Activated naive CD4-positive, alpha-beta T cell treated with anti-CD3 and anti-CD28 coated beads, Interleukin-2, amount 50 U/mL, for 24 hours (primary cell): Measurements from ENCODE around the gene MATN1.

Source experiments
- H3K27ac Mint-ChIP-seq: one replicate; pipeline ENCODE4 v1.8.0; 2021; ENCODE audit warnings: mild to moderate bottlenecking, mixed read lengths
- H3K27me3 Mint-ChIP-seq: one replicate; pipeline ENCODE4 v1.8.0; 2021; ENCODE audit warnings: mixed read lengths
- H3K36me3 Mint-ChIP-seq: one replicate; pipeline ENCODE4 v1.8.0; 2021; ENCODE audit warnings: mixed read lengths
- H3K4me1 Mint-ChIP-seq: one replicate; pipeline ENCODE4 v1.8.0; 2021; ENCODE audit warnings: mixed read lengths
- H3K4me3 Mint-ChIP-seq: one replicate; pipeline ENCODE4 v1.8.0; 2021; ENCODE audit warnings: mild to moderate bottlenecking, mixed read lengths
- H3K9me3 Mint-ChIP-seq: one replicate; pipeline ENCODE4 v1.8.0; 2021; ENCODE audit warnings: mixed read lengths

Gene MATN1

DNA sequence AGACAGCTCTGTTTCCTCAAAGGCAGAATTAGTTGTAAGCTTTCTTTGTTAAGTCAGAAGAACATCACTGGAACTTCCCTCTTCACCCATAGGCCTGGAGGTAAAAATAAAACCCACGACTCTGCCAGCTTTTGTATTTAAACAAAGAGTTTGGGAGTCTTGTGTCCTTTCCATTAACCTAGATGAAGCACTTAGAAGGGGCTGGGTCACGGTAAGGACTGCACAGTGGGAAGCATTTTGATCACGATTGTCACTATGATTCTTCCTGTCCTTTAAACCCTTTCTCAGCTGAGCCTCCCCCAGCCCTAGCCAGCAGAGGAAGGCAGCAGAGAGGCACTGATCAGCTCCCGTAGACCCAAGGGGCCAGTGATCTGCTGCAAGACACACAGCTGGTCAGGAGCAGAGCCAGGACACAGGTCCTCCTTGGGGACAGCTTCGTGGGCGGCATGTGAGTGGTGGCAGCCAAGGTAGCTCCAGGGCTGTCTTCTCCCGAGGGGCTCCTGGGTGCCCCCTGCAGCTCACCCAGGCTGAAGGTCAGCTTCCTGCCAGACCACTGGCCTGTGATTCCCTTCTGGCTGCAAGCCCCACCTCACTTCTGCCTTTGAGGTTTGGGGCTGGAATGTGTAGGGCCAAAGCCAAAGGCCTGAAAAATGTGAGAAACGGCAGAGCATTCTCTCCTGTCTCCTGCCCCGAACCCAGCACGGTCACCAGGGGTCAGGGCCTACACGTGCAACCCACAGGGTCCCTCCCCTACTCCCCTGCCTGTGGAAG is 38.2 kb upstream of the MATN1 start:
- no peaks in the 10 kb centered on the region for H3K27me3 Mint-ChIP-seq
- peak overlapping the region; percentile 79 for H3K27ac Mint-ChIP-seq
- H3K4me3 Mint-ChIP-seq, result peak overlapping the region; percentile 83
- H3K36me3 Mint-ChIP-seq, result no peaks in the 10 kb centered on the region
- peaks cover 79% of the 10 kb centered on the region for H3K4me1 Mint-ChIP-seq
- no peaks in the 10 kb centered on the region for H3K9me3 Mint-ChIP-seq

DNA sequence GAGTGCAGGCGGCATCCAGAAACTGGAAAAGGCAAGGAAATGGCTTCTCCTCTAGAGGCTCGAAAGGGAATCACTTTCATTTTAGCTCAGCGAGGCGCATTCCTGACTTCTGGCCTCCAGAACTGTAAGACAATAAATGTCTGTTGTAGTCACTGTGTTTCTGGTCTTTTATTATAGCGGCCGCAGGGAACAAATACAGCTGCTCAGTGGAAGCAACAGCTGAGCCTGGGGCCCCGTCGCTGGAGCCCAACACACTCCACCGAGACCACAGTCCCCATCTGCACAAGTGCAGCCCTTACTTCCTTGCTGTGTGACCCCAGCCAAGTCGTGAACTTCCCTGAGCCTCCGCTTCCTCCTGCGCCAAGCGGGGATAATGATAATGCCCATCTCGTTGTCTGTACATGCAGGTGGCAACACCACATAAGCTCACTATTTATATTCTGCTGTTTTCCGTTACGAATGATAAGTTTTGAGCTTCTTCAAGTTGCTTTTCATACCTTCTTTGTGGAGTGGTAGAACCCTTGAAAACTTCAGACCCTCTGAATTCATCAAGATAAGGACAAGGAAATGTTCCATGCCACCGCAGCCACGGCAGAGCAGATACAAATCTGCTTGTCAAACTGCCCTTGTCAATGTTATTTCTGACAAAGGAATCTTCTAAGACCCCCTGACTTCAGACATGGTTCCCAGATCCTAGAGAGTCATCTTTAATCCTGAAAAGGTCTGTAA is 37.4 kb upstream of the MATN1 start:
- H3K27ac Mint-ChIP-seq, result peak overlapping the region; percentile 79
- peak overlapping the region; percentile 83 for H3K4me3 Mint-ChIP-seq
- H3K27me3 Mint-ChIP-seq, result no peaks in the 10 kb centered on the region
- H3K4me1 Mint-ChIP-seq, result peaks cover 79% of the 10 kb centered on the region
- H3K36me3 Mint-ChIP-seq, result no peaks in the 10 kb centered on the region
- H3K9me3 Mint-ChIP-seq, result no peaks in the 10 kb centered on the region

GRCh38 chr1:30759718-30760281 is 36.4 kb upstream of the MATN1 start:
- Mint-ChIP-seq H3K4me1 (peaks cover 83% of the 10 kb centered on the region), H3K36me3 (peaks cover 2% of the 10 kb centered on the region), H3K9me3 (no peaks in the 10 kb centered on the region), H3K27me3 (no peaks in the 10 kb centered on the region), H3K27ac (peak overlapping the region; percentile 79), H3K4me3 (peak overlapping the region; percentile 83)

GRCh38 chr1:30758785-30759380 is 35.5 kb upstream of the MATN1 start:
- H3K36me3 Mint-ChIP-seq, result peaks cover 2% of the 10 kb centered on the region
- no peaks in the 10 kb centered on the region for H3K27me3 Mint-ChIP-seq
- H3K9me3 Mint-ChIP-seq, result no peaks in the 10 kb centered on the region
- H3K4me1 Mint-ChIP-seq, result peaks cover 92% of the 10 kb centered on the region
- H3K27ac Mint-ChIP-seq, result peak overlapping the region; percentile 46
- H3K4me3 Mint-ChIP-seq, result peak overlapping the region; percentile 60

DNA sequence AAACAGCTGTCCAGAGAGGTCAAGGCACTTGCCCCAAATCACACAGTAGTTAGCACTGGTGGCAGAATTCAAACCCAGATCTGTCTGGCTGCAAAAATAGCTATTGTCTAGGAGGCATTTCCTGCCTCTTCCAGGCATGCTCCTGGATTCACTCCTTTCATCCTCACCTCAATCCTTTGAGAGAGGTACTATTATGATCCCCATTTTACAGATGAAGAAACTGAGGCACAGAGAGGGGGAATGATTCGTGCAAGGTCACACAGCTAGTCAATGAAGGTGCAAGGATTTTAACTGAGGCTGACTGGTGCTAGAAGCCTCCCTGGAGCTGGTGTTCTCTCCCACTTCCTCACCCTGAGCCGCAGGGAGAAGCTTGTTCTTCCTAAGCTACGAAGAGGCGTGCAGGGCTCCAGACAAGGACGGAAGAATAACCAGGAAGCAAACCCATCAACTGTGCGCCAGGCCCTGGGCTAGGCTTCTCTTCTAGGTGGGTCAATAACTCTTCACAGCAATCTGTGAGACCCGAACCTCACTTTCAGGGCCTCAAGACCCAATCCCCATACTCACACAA is 34.8 kb upstream of the MATN1 start:
- H3K4me1 Mint-ChIP-seq, result peaks cover 96% of the 10 kb centered on the region
- H3K27me3 Mint-ChIP-seq, result no peaks in the 10 kb centered on the region
- H3K9me3 Mint-ChIP-seq, result no peaks in the 10 kb centered on the region
- peak overlapping the region; percentile 98 for H3K4me3 Mint-ChIP-seq
- peaks cover 2% of the 10 kb centered on the region for H3K36me3 Mint-ChIP-seq
- peak overlapping the region; percentile 46 for H3K27ac Mint-ChIP-seq

GRCh38 chr1:30757352-30758120 is 34.2 kb upstream of the MATN1 start, which contains the start of gene LAPTM5:
Gene LAPTM5, minus strand, starts transcription at chr1:30757774. Its CDS starts 29 bp downstream, at chr1:30757745.
- Mint-ChIP-seq H3K9me3 (no peaks in the 10 kb centered on the region), H3K4me1 (peaks cover 96% of the 10 kb centered on the region), H3K4me3 (peak within 1 kb of the TSS; percentile 98), H3K27ac (peak within 1 kb of the TSS; percentile 99), H3K36me3 (peaks cover 2% of the 10 kb centered on the region), H3K27me3 (no peaks in the 10 kb centered on the region)

DNA sequence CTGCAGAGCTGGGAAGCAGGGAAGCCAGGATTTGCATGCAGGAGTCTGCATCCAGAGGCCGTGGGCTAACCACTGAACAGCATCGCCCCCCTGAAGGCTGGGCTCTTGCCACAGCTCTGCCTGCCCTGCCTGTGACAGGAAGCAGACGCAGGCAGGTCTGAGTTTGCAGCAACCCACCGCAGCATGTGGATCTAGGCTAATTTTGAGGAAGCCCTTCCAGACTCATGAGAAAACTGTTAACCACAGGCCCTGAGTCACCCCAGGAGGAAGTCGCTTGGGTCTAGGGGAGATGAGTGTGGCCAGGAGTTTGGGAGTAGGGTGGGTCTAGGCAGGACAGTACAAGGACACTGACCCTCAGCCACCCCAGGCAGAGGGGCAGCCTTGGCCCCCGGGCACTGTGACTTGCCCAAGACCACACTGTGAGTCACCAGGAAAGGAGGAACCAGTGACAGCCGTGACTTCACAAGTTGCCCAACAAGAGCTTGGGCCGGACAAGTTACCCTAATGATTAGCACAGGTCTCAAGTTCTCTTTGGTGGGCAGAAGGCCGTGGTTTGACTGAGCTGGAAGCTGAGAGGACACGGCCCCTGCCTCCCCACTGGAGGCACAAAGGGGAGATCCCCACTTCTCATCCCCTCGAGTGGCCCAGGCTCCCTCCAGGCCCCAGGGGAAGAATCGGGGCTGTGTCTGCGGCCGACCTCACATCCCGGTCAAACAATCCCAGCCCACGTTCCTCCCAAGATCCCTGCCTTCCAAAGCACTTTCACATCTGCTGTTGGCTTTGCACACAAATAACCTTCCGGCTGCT is 33.4 kb upstream of the MATN1 start:
- Mint-ChIP-seq H3K9me3 (no peaks in the 10 kb centered on the region), H3K27ac (peak overlapping the region; percentile 99), H3K4me1 (peaks cover 96% of the 10 kb centered on the region), H3K4me3 (peak overlapping the region; percentile 98), H3K36me3 (peaks cover 2% of the 10 kb centered on the region), H3K27me3 (no peaks in the 10 kb centered on the region)

GRCh38 chr1:30756206-30756544 is 32.8 kb upstream of the MATN1 start:
- Mint-ChIP-seq H3K4me3 (peak overlapping the region; percentile 98), H3K36me3 (peaks cover 2% of the 10 kb centered on the region), H3K27me3 (no peaks in the 10 kb centered on the region), H3K4me1 (peaks cover 95% of the 10 kb centered on the region), H3K27ac (peak overlapping the region; percentile 99), H3K9me3 (no peaks in the 10 kb centered on the region)

- Mint-ChIP-seq H3K4me3 (peak overlapping the region; percentile 98), H3K9me3 (no peaks in the 10 kb centered on the region), H3K4me1 (peaks cover 93% of the 10 kb centered on the region), H3K27ac (peak overlapping the region; percentile 99), H3K27me3 (no peaks in the 10 kb centered on the region), H3K36me3 (peaks cover 2% of the 10 kb centered on the region)
Measured at GRCh38 chr1:30755746-30756145, 32.4 kb upstream of the MATN1 start.

DNA sequence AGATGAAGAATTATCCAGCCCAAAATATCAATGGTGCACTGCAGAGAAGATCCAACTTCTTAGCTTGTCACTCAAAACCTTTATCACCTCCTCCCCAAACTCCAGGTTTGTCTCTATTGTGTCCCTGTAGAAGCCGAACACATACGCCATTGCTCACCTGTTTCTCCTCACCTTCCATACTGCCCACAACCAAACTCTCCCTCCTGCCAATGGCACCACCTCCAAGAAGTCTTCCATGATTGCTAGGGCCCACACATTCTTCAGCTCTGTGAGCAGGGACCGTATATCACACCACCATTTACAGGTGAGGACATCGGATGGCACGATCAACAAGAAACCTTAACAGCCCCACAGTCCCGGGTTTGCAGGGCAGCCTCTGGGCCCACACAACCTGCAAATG is 31.9 kb upstream of the MATN1 start:
- peak overlapping the region; percentile 98 for H3K4me3 Mint-ChIP-seq
- H3K4me1 Mint-ChIP-seq, result peaks cover 93% of the 10 kb centered on the region
- no peaks in the 10 kb centered on the region for H3K27me3 Mint-ChIP-seq
- H3K36me3 Mint-ChIP-seq, result peaks cover 2% of the 10 kb centered on the region
- no peaks in the 10 kb centered on the region for H3K9me3 Mint-ChIP-seq
- peak overlapping the region; percentile 99 for H3K27ac Mint-ChIP-seq

DNA sequence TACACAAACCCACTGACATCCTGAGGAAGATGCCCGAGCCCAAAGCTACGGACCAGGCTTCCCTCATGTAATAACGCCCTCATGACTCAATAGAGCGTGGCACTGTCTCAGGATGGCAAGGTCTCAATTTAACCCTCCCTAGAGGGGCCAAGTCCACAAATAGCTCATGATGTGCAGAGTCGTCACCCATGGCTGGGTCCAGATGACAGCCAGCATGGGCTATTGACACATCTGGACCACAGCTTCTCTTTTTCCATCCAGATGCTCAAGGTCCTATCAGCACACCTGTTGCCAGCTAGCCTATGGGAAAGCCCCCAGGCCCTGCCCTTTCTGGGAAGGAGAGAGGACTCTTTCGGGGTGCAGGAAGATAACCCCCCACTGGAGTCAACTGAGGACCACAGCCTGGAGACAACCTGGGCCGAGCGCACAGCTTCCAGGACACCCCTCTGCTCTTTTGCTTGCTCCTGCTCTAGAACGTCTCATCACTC is 31.3 kb upstream of the MATN1 start:
- H3K4me3 Mint-ChIP-seq, result peak overlapping the region; percentile 98
- no peaks in the 10 kb centered on the region for H3K9me3 Mint-ChIP-seq
- peak overlapping the region; percentile 99 for H3K27ac Mint-ChIP-seq
- H3K27me3 Mint-ChIP-seq, result no peaks in the 10 kb centered on the region
- H3K36me3 Mint-ChIP-seq, result peaks cover 2% of the 10 kb centered on the region
- H3K4me1 Mint-ChIP-seq, result peaks cover 93% of the 10 kb centered on the region

GRCh38 chr1:30753660-30754123 is 30.3 kb upstream of the MATN1 start:
- Mint-ChIP-seq H3K9me3 (no peaks in the 10 kb centered on the region), H3K4me1 (peaks cover 93% of the 10 kb centered on the region), H3K36me3 (peaks cover 2% of the 10 kb centered on the region)

GRCh38 chr1:30753118-30753517 is 29.7 kb upstream of the MATN1 start:
- Mint-ChIP-seq H3K9me3 (no peaks in the 10 kb centered on the region), H3K27ac (peak overlapping the region; percentile 99), H3K36me3 (peaks cover 4% of the 10 kb centered on the region), H3K4me1 (peaks cover 93% of the 10 kb centered on the region), H3K27me3 (no peaks in the 10 kb centered on the region), H3K4me3 (peak overlapping the region; percentile 98)

More at GRCh38 chr1:30753660-30754123, 30.3 kb upstream of the MATN1 start:
- Mint-ChIP-seq H3K27me3 (no peaks in the 10 kb centered on the region), H3K4me3 (peak overlapping the region; percentile 98), H3K27ac (peak overlapping the region; percentile 99)

GRCh38 chr1:30752651-30752908 is 29.2 kb upstream of the MATN1 start:
- Mint-ChIP-seq H3K4me3 (peak overlapping the region; percentile 98), H3K4me1 (peaks cover 95% of the 10 kb centered on the region), H3K36me3 (peaks cover 6% of the 10 kb centered on the region), H3K27me3 (no peaks in the 10 kb centered on the region), H3K27ac (peak overlapping the region; percentile 99), H3K9me3 (no peaks in the 10 kb centered on the region)
